OCI-LY1 (cell line): ENCODE data around the gene IL1R2.

Experiments
- H2AFZ ChIP-seq: fragments of 200-600 bp; sonication (generic), shearing (Covaris generic); 2 replicates; pipeline ENCODE4 v1.6.0; 2014; ENCODE audit warnings: antibody characterized with exemption, mild to moderate bottlenecking, low read length
- H3F3A ChIP-seq: fragments of 200-600 bp; sonication (generic), shearing (Covaris generic); 2 replicates; pipeline ENCODE4 v1.6.0; 2014; ENCODE audit warnings: mild to moderate bottlenecking, antibody characterized with exemption, low read length, moderate library complexity; ENCODE audit not compliant: insufficient read depth
- H3K27ac ChIP-seq: fragments of 200-600 bp; sonication (generic); 2 replicates; pipeline ENCODE4 v1.5.1; 2014; ENCODE audit warnings: low read length, mixed run types, mild to moderate bottlenecking, low read depth; ENCODE audit not compliant: poor library complexity, severe bottlenecking
- H3K27me3 ChIP-seq: fragments of 200-600 bp; sonication (generic); 2 replicates; pipeline ENCODE4 v1.6.0; 2014; ENCODE audit warnings: antibody characterized with exemption, mild to moderate bottlenecking, low read length, moderate library complexity; ENCODE audit not compliant: insufficient read depth
- H3K36me3 ChIP-seq: fragments of 200-600 bp; sonication (generic); 2 replicates; pipeline ENCODE4 v1.6.1; 2014; ENCODE audit warnings: mild to moderate bottlenecking, antibody characterized with exemption, low read length, moderate library complexity, mixed read lengths; ENCODE audit not compliant: insufficient read depth
- H3K4me1 ChIP-seq: fragments of 200-600 bp; sonication (generic); 2 replicates; pipeline ENCODE4 v1.5.1; 2014; ENCODE audit warnings: mild to moderate bottlenecking, low read length, moderate library complexity; ENCODE audit not compliant: insufficient read depth, severe bottlenecking
- H3K4me2 ChIP-seq: fragments of 200-600 bp; sonication (generic), shearing (Covaris generic); 2 replicates; pipeline ENCODE4 v1.6.1; 2014; ENCODE audit warnings: low read length
- H3K4me3 ChIP-seq: fragments of 200-600 bp; sonication (generic); 2 replicates; pipeline ENCODE4 v1.5.1; 2014; ENCODE audit warnings: low read length, low read depth, mild to moderate bottlenecking, mixed read lengths; ENCODE audit not compliant: poor library complexity, severe bottlenecking
- H3K79me2 ChIP-seq: fragments of 200-600 bp; shearing (Covaris generic); 2 replicates; pipeline ENCODE4 v1.6.1; 2016; ENCODE audit warnings: mixed run types, low read length, mixed read lengths; ENCODE audit not compliant: insufficient read depth
- H3K9ac ChIP-seq: fragments of 200-600 bp; sonication (generic), shearing (Covaris generic); 2 replicates; pipeline ENCODE4 v1.6.1; 2014; ENCODE audit warnings: mild to moderate bottlenecking, low read length, mixed read lengths
- H3K9me2 ChIP-seq: fragments of 200-600 bp; sonication (generic), shearing (Covaris generic); 2 replicates; pipeline ENCODE4 v1.6.1; 2014; ENCODE audit warnings: low read depth, mild to moderate bottlenecking, low read length, mixed read lengths
- H3K9me3 ChIP-seq: fragments of 200-600 bp; shearing (Covaris generic); 2 replicates; pipeline ENCODE4 v1.6.1; 2014; ENCODE audit warnings: low read length, mixed read lengths
- H4K20me1 ChIP-seq: fragments of 200-600 bp; sonication (generic), shearing (Covaris generic); 2 replicates; pipeline ENCODE4 v1.6.0; 2016; ENCODE audit warnings: mild to moderate bottlenecking, low read length; ENCODE audit not compliant: insufficient read depth
- EZH2 ChIP-seq: fragments of 200-600 bp; sonication (generic), shearing (Covaris generic); IDR thresholded peaks from 2 replicates; pipeline ENCODE4 v1.8.0; 2017; ENCODE audit warnings: borderline replicate concordance, mixed run types, mild to moderate bottlenecking, antibody characterized with exemption, low read length, moderate library complexity, mixed read lengths
- TF ChIP-seq, protein P1 (sequence below): fragments of 200-600 bp; sonication (generic), shearing (Covaris generic); IDR thresholded peaks from 2 replicates; pipeline ENCODE4 v1.5.1; 2017; ENCODE audit warnings: mild to moderate bottlenecking, antibody characterized with exemption, low read length, moderate library complexity, mixed read lengths

The IL1R2 gene

GRCh38 chr2:102029405-102029804 is 37.6 kb downstream of the IL1R2 start:
- no peak for TF ChIP-seq EZH2
- TF ChIP-seq, protein P1, sequence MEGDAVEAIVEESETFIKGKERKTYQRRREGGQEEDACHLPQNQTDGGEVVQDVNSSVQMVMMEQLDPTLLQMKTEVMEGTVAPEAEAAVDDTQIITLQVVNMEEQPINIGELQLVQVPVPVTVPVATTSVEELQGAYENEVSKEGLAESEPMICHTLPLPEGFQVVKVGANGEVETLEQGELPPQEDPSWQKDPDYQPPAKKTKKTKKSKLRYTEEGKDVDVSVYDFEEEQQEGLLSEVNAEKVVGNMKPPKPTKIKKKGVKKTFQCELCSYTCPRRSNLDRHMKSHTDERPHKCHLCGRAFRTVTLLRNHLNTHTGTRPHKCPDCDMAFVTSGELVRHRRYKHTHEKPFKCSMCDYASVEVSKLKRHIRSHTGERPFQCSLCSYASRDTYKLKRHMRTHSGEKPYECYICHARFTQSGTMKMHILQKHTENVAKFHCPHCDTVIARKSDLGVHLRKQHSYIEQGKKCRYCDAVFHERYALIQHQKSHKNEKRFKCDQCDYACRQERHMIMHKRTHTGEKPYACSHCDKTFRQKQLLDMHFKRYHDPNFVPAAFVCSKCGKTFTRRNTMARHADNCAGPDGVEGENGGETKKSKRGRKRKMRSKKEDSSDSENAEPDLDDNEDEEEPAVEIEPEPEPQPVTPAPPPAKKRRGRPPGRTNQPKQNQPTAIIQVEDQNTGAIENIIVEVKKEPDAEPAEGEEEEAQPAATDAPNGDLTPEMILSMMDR = no peak
- H3K4me1 ChIP-seq = no peaks in the 10 kb centered on the region
- H2AFZ ChIP-seq = no peak overlapping the region
- H3F3A ChIP-seq = no peaks in the 10 kb centered on the region
- H3K27ac ChIP-seq = no peak overlapping the region
- no peaks in the 10 kb centered on the region for H3K79me2 ChIP-seq
- H3K36me3 ChIP-seq = no peaks in the 10 kb centered on the region
- H3K9me2 ChIP-seq = no peaks in the 10 kb centered on the region
- no peaks in the 10 kb centered on the region for H3K27me3 ChIP-seq
- no peak overlapping the region for H3K9ac ChIP-seq
- no peaks in the 10 kb centered on the region for H4K20me1 ChIP-seq
- no peak overlapping the region for H3K4me3 ChIP-seq
- H3K4me2 ChIP-seq = no peak overlapping the region
- no peaks in the 10 kb centered on the region for H3K9me3 ChIP-seq

- Histone ChIP-seq H3F3A (no peaks in the 10 kb centered on the region), H3K4me1 (no peaks in the 10 kb centered on the region), H3K27ac (no peak overlapping the region), H3K9ac (no peak overlapping the region), H3K27me3 (no peaks in the 10 kb centered on the region), H4K20me1 (no peaks in the 10 kb centered on the region), H3K36me3 (no peaks in the 10 kb centered on the region), H3K9me3 (no peaks in the 10 kb centered on the region), H3K79me2 (no peaks in the 10 kb centered on the region), H3K4me2 (no peak overlapping the region), H3K9me2 (no peaks in the 10 kb centered on the region), H3K4me3 (no peak overlapping the region), H2AFZ (no peak overlapping the region)
- TF ChIP-seq EZH2 = no peak
- TF ChIP-seq, protein P1 = no peak
These were observed 38.2 kb downstream of the IL1R2 start for GRCh38 chr2:102029952-102030351.

GRCh38 chr2:102030502-102030854 is 38.7 kb downstream of the IL1R2 start:
- Histone ChIP-seq H3K9me2 (no peaks in the 10 kb centered on the region), H3K27me3 (no peaks in the 10 kb centered on the region), H3K9me3 (no peaks in the 10 kb centered on the region), H3K27ac (no peak overlapping the region), H3K4me3 (no peak overlapping the region), H3K36me3 (no peaks in the 10 kb centered on the region), H3K79me2 (no peaks in the 10 kb centered on the region), H3F3A (no peaks in the 10 kb centered on the region), H3K9ac (no peak overlapping the region), H3K4me2 (no peak overlapping the region), H3K4me1 (no peaks in the 10 kb centered on the region), H2AFZ (no peak overlapping the region), H4K20me1 (no peaks in the 10 kb centered on the region)
- TF ChIP-seq, protein P1 = no peak
- TF ChIP-seq EZH2 = no peak
